ENCODE results near the gene RERE.
A peak's percentile ranks its signal among the peaks of the same experiment; 100 is the strongest.
"Not testable (repeated sequence)": the region's sequence is repeated elsewhere in the genome, so short reads cannot be mapped to it uniquely, and the experiment has no call there.

RERE gene

DNA sequence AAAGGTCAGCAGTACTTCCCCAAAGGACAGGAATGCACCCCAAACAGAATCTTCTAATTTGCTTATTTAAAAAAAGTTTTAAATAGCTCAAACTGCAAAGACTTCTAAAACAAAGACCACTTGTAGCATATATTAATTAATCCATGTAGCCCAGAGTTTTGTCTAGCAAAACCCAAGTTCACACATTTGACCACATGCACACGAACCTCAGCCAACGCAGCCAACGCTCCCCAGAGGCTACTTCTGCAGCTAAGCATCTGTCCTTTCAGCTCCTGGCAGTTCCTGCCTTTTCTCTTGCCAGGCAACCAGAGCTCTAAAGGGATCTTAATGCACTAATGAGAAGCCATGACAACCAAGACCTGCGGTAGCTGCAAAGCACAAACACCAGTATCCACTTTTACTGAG is 89.6 kb downstream of the RERE start (continued):
- TF ChIP-seq ATF2 (tag by site-specific recombination; IDR thresholded peaks at IDR 0.05; ENCODE audit: low read depth) (no peak), ZNF529 (tag by site-specific recombination; IDR thresholded peaks at IDR 0.05; ENCODE audit: insufficient replicate concordance) (no peak), ZNF148 (tag by site-specific recombination; IDR thresholded peaks at IDR 0.05; ENCODE audit: borderline replicate concordance) (no peak), GLI4 (tag by site-specific recombination; IDR thresholded peaks at IDR 0.05) (no peak), ZNF670 (tag by site-specific recombination; IDR thresholded peaks at IDR 0.05; ENCODE audit: low read depth) (no peak), ZNF366 (tag by site-specific recombination; conservative IDR thresholded peaks at IDR 0.05) (no peak), ZNF169 (tag by site-specific recombination; IDR thresholded peaks at IDR 0.05) (no peak), RBAK (tag by site-specific recombination; IDR thresholded peaks at IDR 0.05) (no peak), ZNF530 (tag by site-specific recombination; IDR thresholded peaks at IDR 0.05; ENCODE audit: low read depth) (no peak)

- peak; percentile 83 for TF ChIP-seq REST (tag by site-specific recombination; IDR thresholded peaks at IDR 0.05)
- CTCF ChIA-PET: interaction anchor here (0.6 to 7.0 kb wide), 26 partner anchors 13 to 752 kb away, joined by 3 to 56 read pairs (median 4); no protein-coding TSS in a partner anchor
- not testable (repeated sequence) for H3K27ac ChIP-seq (ENCODE audit: extremely low read depth, low read depth, low read length)
Measured at GRCh38 chr1:8727316-8727715, 90.1 kb downstream of the RERE start.

GRCh38 chr1:8726801-8727186 is 90.6 kb downstream of the RERE start:
- CTCF ChIA-PET: interaction anchor here (0.6 to 7.0 kb wide), 42 partner anchors 8 to 751 kb away, joined by 3 to 56 read pairs (median 4); no protein-coding TSS in a partner anchor
- POLR2A ChIA-PET: interaction anchor here (1.4 to 1.5 kb wide), 2 partner anchors 23 to 91 kb away, joined by 3 to 6 read pairs; partner anchors contain the start of gene RERE

More at GRCh38 chr1:8727316-8727715, 90.1 kb downstream of the RERE start:
- H3K36me3 ChIP-seq (ENCODE audit: control insufficient read depth in 2 of 2, insufficient read depth in 1 of 2, low read length in 2 of 2); H3K9me3 ChIP-seq (ENCODE audit: control insufficient read depth, insufficient read depth, low read depth, low read length); H3K4me1 ChIP-seq (ENCODE audit: control insufficient read depth, insufficient read depth, low read length); H3K4me3 ChIP-seq (ENCODE audit: low read depth, low read length): not testable (repeated sequence)
- POLR2A ChIA-PET: interaction anchor here (1.4 kb wide), 1 partner anchor 90 kb away, joined by 6 read pairs; the partner anchor contains the start of gene RERE

GRCh38 chr1:8723010-8723409 is 94.4 kb downstream of the RERE start:
- CTCF ChIA-PET: interaction anchor here (0.7 to 7.0 kb wide), 6 partner anchors 25 to 747 kb away, joined by 3 to 56 read pairs (median 4); no protein-coding TSS in a partner anchor
- POLR2A ChIA-PET: interaction anchor here (0.8 kb wide), 1 partner anchor 125 kb away, joined by 3 read pairs; no protein-coding TSS in a partner anchor
- TF ChIP-seq ZBTB48 (tag by site-specific recombination; IDR thresholded peaks at IDR 0.05) (no peak), ZNF629 (tag by site-specific recombination; IDR thresholded peaks at IDR 0.05) (peak; percentile 25; the same call in 1 of the 2 replicates), PRDM10 (tag by site-specific recombination; IDR thresholded peaks at IDR 0.05) (peak; percentile 71), BCL6B (tag by site-specific recombination; IDR thresholded peaks at IDR 0.05) (peak; percentile 19; the same call in 1 of the 2 replicates)

More at GRCh38 chr1:8726801-8727186, 90.6 kb downstream of the RERE start:
- H3K27ac ChIP-seq (ENCODE audit: extremely low read depth, low read depth, low read length); H3K4me3 ChIP-seq (ENCODE audit: low read depth, low read length); H3K9me3 ChIP-seq (ENCODE audit: control insufficient read depth, insufficient read depth, low read depth, low read length); H3K36me3 ChIP-seq (ENCODE audit: control insufficient read depth in 2 of 2, insufficient read depth in 1 of 2, low read length in 2 of 2): not testable (repeated sequence)
- peaks cover 13% of the 10 kb centered on the region for H3K4me1 ChIP-seq (ENCODE audit: control insufficient read depth, insufficient read depth, low read length)

More at GRCh38 chr1:8723010-8723409, 94.4 kb downstream of the RERE start:
- Histone ChIP-seq H3K4me3 (ENCODE audit: low read depth, low read length) (no peak overlapping the region), H3K9me3 (ENCODE audit: control insufficient read depth, insufficient read depth, low read depth, low read length) (no peaks in the 10 kb centered on the region), H3K4me1 (ENCODE audit: control insufficient read depth, insufficient read depth, low read length) (peaks cover 18% of the 10 kb centered on the region), H3K36me3 (ENCODE audit: control insufficient read depth in 2 of 2, insufficient read depth in 1 of 2, low read length in 2 of 2) (no peaks in the 10 kb centered on the region), H3K27ac (ENCODE audit: extremely low read depth, low read depth, low read length) (peak overlapping the region; percentile 21; the same call in 1 of the 2 replicates)

Measured in HEK293 (cell line).